ENCODE measurements around the gene NSFL1C. TPM values are rescaled to one million over a fixed set of nuclear protein-coding genes. Genes with fewer than 3 reads are reported as not detected.

NSFL1C gene
- total and polyA plus RNA-seq, 9 of the 15 experiments (the other 6 are each of a cell fraction or from before 2014, with no cell fraction given) = 20.8 to 119 (median 47.0) TPM

DNA sequence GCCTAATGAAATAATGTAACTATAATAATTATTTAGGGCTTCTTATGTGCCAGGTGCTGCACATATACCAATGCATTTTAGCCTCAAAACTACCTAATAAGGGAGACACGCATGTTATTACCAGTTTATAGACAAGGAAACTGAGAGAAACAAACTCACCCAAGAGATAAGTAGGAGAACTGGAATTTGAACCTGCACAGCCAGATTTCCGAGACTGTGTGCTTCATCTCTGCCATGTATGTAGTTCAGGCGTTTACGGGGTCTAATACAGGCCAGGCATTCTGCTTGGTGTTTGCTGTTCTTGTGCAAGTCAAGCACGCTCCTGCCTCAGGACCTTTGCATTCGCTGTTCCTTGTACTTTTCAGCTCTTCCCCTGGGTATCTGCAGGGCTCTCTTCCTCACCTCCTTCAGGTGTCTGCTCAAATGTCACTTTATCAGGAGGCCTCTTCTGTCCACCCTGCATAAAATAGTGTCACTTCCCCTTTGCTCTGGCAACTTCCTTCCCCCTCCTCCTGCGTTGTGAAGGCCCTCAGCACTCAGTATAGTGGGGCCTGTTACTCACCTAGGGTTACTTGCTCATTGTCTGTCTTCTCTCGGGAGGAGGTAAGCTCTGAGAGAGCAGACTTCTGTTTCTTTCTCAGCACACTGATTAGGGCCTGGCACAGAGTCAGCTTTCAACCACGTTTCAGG, 6.1 kb upstream of the NSFL1C start:
- intact Hi-C loops (cut with micrococcal nuclease) (no loop called here), in situ Hi-C loops (cut with MboI) (no loop called here)
- Histone ChIP-seq H3K9ac (ENCODE audit: insufficient read depth in 1 of 2, low read depth in 2 of 2, low read length in 2 of 2) (no peak overlapping the region; a peak in 1 of 4 replicates), H4K20me1 (replicated peaks; ENCODE audit: control insufficient read depth, insufficient read depth, low read length) (no peaks in the 10 kb centered on the region), H3K79me2 (ENCODE audit: control insufficient read depth, insufficient read depth, low read length) (no peaks in the 10 kb centered on the region; the same call in 2 of the 3 replicates), H3K4me3 (no peak overlapping the region), H3K4me1 (replicated peaks in 1 of 2; ENCODE audit: control insufficient read depth in 2 of 2, insufficient read depth in 2 of 2, low read length in 2 of 2) (peaks cover 9 to 37% of the 10 kb centered on the region in 2 experiments; a peak in 4 of 5 replicates), H3K36me3 (ENCODE audit: control insufficient read depth, insufficient read depth, low read length) (no peaks in the 10 kb centered on the region), H3K9me1 (ENCODE audit: control insufficient read depth, insufficient read depth, low read length) (no peaks in the 10 kb centered on the region), H3K27ac (ENCODE audit: extremely low read depth, low read depth, low read length) (no peak overlapping the region), H2AFZ (ENCODE audit: low read depth, low read length) (peak overlapping the region; percentile 68), H3K27me3 (ENCODE audit: control insufficient read depth in 2 of 2, insufficient read depth in 2 of 2, low read length in 2 of 2) (peaks cover 0 to 7% of the 10 kb centered on the region in 2 experiments; a peak in 2 of 5 replicates), H3K9me3 (replicated peaks; ENCODE audit: control insufficient read depth, insufficient read depth, low read depth, low read length) (no peaks in the 10 kb centered on the region), H3K4me2 (ENCODE audit: insufficient read depth, low read length) (no peak overlapping the region)
- no TSS peak for BruUV-seq (replicated peaks)
- no peak for DNase-seq (ENCODE audit: extremely low read depth in 1 of 4, low spot score in 3 of 4)
- no peak for ATAC-seq
- CTCF ChIA-PET (ENCODE audit: low intra/inter-chr PET ratio) = no interaction called here
- POLR2A ChIA-PET = no interaction called here
- TF ChIP-seq, protein P1, sequence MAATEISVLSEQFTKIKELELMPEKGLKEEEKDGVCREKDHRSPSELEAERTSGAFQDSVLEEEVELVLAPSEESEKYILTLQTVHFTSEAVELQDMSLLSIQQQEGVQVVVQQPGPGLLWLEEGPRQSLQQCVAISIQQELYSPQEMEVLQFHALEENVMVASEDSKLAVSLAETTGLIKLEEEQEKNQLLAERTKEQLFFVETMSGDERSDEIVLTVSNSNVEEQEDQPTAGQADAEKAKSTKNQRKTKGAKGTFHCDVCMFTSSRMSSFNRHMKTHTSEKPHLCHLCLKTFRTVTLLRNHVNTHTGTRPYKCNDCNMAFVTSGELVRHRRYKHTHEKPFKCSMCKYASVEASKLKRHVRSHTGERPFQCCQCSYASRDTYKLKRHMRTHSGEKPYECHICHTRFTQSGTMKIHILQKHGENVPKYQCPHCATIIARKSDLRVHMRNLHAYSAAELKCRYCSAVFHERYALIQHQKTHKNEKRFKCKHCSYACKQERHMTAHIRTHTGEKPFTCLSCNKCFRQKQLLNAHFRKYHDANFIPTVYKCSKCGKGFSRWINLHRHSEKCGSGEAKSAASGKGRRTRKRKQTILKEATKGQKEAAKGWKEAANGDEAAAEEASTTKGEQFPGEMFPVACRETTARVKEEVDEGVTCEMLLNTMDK (IDR thresholded peaks at IDR 0.05; ENCODE audit: borderline replicate concordance, insufficient read depth, low read depth, low read length, poor library complexity, severe bottlenecking) = no peak
- TF ChIP-seq DNMT1 (IDR thresholded peaks at IDR 0.05) (no peak), SP1 (CRISPR knock-in tag; IDR thresholded peaks at IDR 0.05) (no peak), MTA2 (IDR thresholded peaks at IDR 0.05; ENCODE audit: low read depth) (no peak), RBM25 (IDR thresholded peaks at IDR 0.05; ENCODE audit: low read depth, low read length, severe bottlenecking) (peak; percentile 22), TGIF2 (CRISPR knock-in tag; IDR thresholded peaks at IDR 0.05) (no peak), NFXL1 (CRISPR knock-in tag; IDR thresholded peaks at IDR 0.05) (no peak), EGR1 (conservative IDR thresholded peaks at IDR 0.05) (no peak), BCOR (IDR thresholded peaks at IDR 0.05) (0 out of 2 replicates have a peak, but pooled peaks have one; percentile 19), SPI1 (IDR thresholded peaks at IDR 0.05; ENCODE audit: borderline replicate concordance, low read depth, low read length) (peak; percentile 88; the same call in 1 of the 2 replicates)
- FAIRE-seq = no peak
- 56% methylated on average over 8 of the region's 9 CpGs for WGBS (ENCODE audit: insufficient coverage, low coverage, missing lambda C conversion rate)
